ENCODE measurements around the gene FLYWCH2. TPM values are rescaled to one million over a fixed set of nuclear protein-coding genes. Genes with fewer than 3 reads are reported as not detected.
"Not testable (repeated sequence)": the region's sequence is repeated elsewhere in the genome, so short reads cannot be mapped to it uniquely, and the experiment has no call there.

The FLYWCH2 gene
- total RNA-seq, 4 donors from 2014 or later: 40.8 to 61.3 (median 53.1) TPM

GRCh38 chr16:2925951-2926649, 43.1 kb downstream of the FLYWCH2 start:
- H3K27ac ChIP-seq: no peak overlapping the region
- DNase-seq: no peak

GRCh38 chr16:2926650-2926999, 43.6 kb downstream of the FLYWCH2 start:
- Histone ChIP-seq H3K9me3 (no peaks in the 10 kb centered on the region), H3K4me1 (peaks cover 0 to 4% (median 0%) of the 10 kb centered on the region in 4 donors), H3K36me3 (peaks cover 0 to 32% (median 0%) of the 10 kb centered on the region in 3 donors), H3K27me3 (no peaks in the 10 kb centered on the region), H3K27ac (no peak overlapping the region), H3K4me3 (peak overlapping the region in 2 of 4 donors; percentile 13 to 35)
- no peak for TF ChIP-seq POLR2A (IDR thresholded peaks at IDR 0.05)
- TF ChIP-seq CTCF (IDR thresholded peaks at IDR 0.05): no peak
- DNase-seq: no peak

More at GRCh38 chr16:2925951-2926649, 43.1 kb downstream of the FLYWCH2 start:
- H3K27me3 ChIP-seq: no peaks in the 10 kb centered on the region
- no peak for TF ChIP-seq CTCF (IDR thresholded peaks at IDR 0.05)
- no peak for TF ChIP-seq POLR2A (IDR thresholded peaks at IDR 0.05)
- H3K36me3 ChIP-seq: peaks cover 0 to 35% (median 0%) of the 10 kb centered on the region in 3 donors
- H3K4me3 ChIP-seq: no peak overlapping the region
- no peaks in the 10 kb centered on the region for H3K9me3 ChIP-seq
- peaks cover 0 to 4% (median 0%) of the 10 kb centered on the region in 4 donors for H3K4me1 ChIP-seq

- Histone ChIP-seq H3K9me3 (no peaks in the 10 kb centered on the region), H3K27ac (no peak overlapping the region), H3K4me3 (peak overlapping the region in 2 of 4 donors; percentile 13 to 35), H3K36me3 (peaks cover 0 to 27% (median 0%) of the 10 kb centered on the region in 3 donors), H3K27me3 (no peaks in the 10 kb centered on the region), H3K4me1 (peaks cover 0 to 4% (median 0%) of the 10 kb centered on the region in 4 donors)
- DNase-seq: peak; percentile 85 to 96 (median 92)
- TF ChIP-seq POLR2A (IDR thresholded peaks at IDR 0.05) (no peak), CTCF (IDR thresholded peaks at IDR 0.05) (peak; percentile 95 to 99 (median 96))
Observed at GRCh38 chr16:2927010-2927646, 44.1 kb downstream of the FLYWCH2 start.

GRCh38 chr16:2928151-2928550, 45.1 kb downstream of the FLYWCH2 start:
- H3K9me3 ChIP-seq, DNase-seq, H3K27ac ChIP-seq, H3K27me3 ChIP-seq, H3K4me3 ChIP-seq, H3K4me1 ChIP-seq: not testable (repeated sequence)
- H3K36me3 ChIP-seq: peaks cover 0 to 22% (median 0%) of the 10 kb centered on the region in 3 donors

- no peak for TF ChIP-seq CTCF (IDR thresholded peaks at IDR 0.05)
- H3K36me3 ChIP-seq: peaks cover 0 to 29% (median 0%) of the 10 kb centered on the region in 3 donors
Observed at GRCh38 chr16:2928796-2929195, 45.8 kb downstream of the FLYWCH2 start.

GRCh38 chr16:2929693-2930092, 46.7 kb downstream of the FLYWCH2 start:
- TF ChIP-seq POLR2A (IDR thresholded peaks at IDR 0.05) (no peak), CTCF (IDR thresholded peaks at IDR 0.05) (no peak)
- H3K27ac ChIP-seq: no peak overlapping the region
- peaks cover 0 to 38% (median 0%) of the 10 kb centered on the region in 3 donors for H3K36me3 ChIP-seq
- H3K4me3 ChIP-seq: no peak overlapping the region
- peaks cover 0 to 4% (median 0%) of the 10 kb centered on the region in 4 donors for H3K4me1 ChIP-seq
- H3K27me3 ChIP-seq: no peaks in the 10 kb centered on the region
- no peaks in the 10 kb centered on the region for H3K9me3 ChIP-seq
- no peak for DNase-seq

More at GRCh38 chr16:2928796-2929195, 45.8 kb downstream of the FLYWCH2 start:
- Histone ChIP-seq H3K27ac (no peak overlapping the region), H3K4me3 (no peak overlapping the region), H3K9me3 (no peaks in the 10 kb centered on the region), H3K27me3 (no peaks in the 10 kb centered on the region), H3K4me1 (peaks cover 0 to 4% (median 0%) of the 10 kb centered on the region in 4 donors)
- DNase-seq: no peak

All from Peyer's patch (tissue), 4 donors.